ENCODE results near the gene LRRC10.

The LRRC10 gene

GRCh38 chr12:69570000-69570516, 40.6 kb downstream of the LRRC10 start:
- no peak for DNase-seq (ENCODE audit: low read depth in 2 of 2)

DNA sequence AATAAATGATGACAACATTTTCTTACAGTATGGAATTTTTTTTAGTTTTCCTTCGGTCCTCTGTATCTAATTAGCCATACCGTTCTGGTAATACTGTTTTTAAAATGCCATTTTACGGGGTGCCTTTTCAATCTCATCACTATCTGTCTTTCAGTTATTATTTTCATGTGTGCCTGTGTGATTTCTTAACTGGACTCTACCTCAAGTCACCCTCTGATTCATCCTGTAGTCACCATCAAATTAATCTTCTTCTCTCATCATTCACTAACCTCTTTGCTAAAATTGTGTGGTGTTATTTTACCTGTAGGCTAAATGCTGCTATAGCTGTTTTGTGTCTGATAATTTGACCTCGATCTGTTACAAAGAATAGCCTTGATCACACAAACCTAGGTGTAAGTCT, 41.5 kb downstream of the LRRC10 start:
- no peak for DNase-seq (ENCODE audit: low read depth in 2 of 2)

- no peak for DNase-seq (ENCODE audit: low read depth in 2 of 2)
Observed at GRCh38 chr12:69566603-69567002, 44.1 kb downstream of the LRRC10 start.

- no peak for DNase-seq (ENCODE audit: low read depth in 2 of 2)
Observed at GRCh38 chr12:69563166-69563762, 47.4 kb downstream of the LRRC10 start.

Measured in stimulated activated CD4-positive, alpha-beta T cell treated with anti-CD3 and anti-CD28 coated beads, Interleukin-15, amount 100 ng/mL, for 48 hours (primary cell).